Right hindlimb (tissue), 1 donor: ENCODE measurements around the gene SLC26A9.
A peak's percentile ranks its signal among the peaks of the same experiment; 100 is the strongest.

Experiments
- DNase-seq: peaks from one replicate; pipeline ENCODE4 v3.0.0-alpha.2; 2018

SLC26A9 gene

DNA sequence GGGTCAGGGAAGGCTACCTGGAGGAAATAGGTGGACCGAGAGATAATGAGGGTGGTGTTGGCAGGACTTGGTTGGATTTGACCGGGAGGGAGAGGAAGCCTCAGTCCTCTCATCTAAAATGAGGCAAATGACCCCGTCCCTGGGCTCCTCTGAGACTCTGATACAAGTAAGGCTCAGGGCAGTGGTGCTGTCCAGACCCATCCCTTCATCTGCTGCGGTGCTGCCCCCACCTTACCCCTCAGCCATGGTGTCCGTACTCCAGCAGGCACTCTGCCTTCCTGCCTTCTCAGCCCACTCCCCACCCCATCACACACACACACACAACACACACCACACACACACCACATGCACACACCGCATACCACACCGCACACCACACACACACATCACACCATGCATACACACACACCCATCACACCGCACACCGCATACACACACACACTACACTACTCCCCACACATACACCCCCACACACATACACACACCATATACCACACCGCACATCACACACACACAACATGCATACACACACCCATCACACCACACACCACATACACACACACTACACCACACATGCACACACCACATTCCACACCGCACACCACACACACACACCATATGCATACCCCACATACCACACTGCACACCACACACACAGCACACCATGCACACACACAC, 29.4 kb upstream of the SLC26A9 start:
- DNase-seq: no peak

GRCh38 chr1:205972081-205972480, 28.8 kb upstream of the SLC26A9 start:
- no peak for DNase-seq

GRCh38 chr1:205971082-205971481, 27.8 kb upstream of the SLC26A9 start:
- DNase-seq: no peak

DNA sequence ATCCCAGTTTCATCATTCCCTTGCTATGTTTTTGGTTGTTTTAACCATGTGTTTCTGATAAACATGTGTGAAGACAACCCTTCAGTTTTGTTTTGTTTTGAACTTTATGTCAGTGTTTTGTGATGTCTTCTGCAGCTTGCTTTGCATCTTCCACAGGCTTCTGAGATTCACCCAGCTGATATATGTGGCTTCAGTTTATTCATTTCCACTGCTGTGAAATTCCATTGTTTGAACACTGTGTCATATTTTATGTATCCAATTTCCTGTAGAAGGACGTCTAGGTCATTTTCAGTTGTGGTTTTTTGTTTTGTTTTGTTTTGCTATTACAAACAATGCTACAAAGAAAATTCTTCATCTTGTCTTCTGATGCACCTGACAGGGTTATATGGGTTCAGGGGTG, 27.2 kb upstream of the SLC26A9 start:
- DNase-seq: no peak

DNA sequence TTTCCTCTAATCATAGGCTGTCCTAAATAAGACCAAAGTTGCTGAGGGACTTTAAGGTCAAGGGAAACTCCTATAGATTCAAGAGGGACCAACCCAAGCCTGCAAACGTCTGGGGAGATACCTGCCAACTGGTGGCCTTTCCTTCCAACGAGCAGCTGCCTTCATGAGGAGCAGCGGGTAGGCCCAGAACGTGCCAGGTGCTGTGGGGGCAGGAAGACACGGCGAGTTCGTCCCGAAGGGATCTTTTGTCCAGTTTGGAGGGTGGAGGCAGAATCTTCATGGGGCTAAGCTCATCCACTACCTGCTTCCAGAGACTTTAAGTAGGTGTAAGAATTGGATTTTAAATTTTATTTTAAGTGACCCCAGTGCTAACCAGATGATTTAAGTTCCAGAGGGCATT, 26.0 kb upstream of the SLC26A9 start:
- DNase-seq: no peak

DNA sequence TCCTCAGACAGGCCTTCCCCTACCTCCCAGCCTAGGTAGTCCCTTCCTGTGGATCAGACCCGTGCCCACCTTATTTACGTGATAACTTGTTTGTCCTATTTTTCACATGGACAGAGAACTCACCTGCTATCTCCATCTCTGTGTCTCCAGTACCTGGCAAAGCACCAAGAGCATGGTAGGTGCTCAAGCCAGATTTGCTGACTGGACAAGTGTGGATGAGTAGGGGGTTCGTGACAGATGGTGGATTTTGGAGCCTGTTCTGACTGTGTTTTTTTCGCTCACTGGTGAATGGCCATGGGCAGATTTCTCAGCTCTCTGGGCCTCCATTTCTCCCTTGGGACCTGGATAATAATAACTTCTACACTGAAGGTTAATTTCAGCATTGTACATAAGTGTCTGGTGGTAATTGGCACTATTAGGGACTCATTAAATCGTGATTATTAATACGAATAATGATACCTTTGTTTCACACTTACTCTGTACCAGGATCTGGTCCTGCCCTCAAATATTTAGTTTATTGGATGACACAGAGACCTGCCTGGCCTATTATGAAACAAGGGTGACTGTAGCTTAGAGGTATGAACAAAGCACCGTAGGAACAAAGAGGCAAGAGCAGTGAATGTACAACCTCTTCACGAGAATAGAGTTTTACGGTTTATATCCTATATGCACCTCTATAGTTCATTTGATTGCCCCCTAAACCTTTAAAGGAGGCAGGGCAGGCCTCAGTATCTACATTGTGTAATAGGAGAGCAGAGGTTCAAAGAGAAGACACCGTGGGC, 24.5 kb upstream of the SLC26A9 start:
- no peak for DNase-seq

- DNase-seq: no peak
These were observed 22.0 kb upstream of the SLC26A9 start for GRCh38 chr1:205965036-205965884.

DNA sequence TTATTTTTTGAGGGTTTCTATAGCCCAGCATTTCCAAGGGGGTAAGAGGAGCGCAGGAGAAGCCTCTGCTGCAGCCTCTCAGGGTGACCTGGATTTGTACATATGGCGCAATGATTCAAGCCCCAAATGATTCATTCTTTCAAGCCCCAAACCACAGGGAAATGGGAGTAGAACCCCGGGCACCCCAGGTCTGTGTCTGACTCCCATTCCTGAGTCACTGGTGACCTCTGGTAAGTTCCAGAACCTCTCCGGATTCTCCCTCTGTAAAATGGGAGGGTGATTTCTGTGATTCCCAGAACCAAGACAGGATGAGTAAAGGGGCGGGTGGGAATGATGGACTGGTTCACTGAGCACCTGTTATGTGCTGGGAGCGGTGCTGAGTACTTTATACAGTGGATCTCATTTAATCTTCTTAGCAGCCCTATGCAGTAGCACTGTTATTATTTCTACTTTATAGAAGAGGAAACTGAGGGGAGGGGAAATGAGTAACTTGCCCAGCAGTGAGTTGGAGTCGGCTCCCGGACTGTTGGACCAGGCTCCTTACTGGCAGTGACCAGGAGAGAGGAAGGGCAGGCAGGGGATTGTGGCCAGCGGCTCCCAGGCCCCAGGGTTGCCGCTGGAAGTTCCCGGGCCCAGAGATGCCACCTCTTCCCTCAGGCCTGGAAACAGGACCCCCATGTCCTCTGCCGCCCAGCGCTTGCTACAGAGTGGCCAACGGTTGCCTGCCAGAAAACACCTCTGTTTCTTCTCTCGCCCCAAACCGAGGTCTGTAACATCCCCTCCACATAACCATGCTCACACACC, 20.3 kb upstream of the SLC26A9 start:
- no peak for DNase-seq

- DNase-seq: no peak
These were observed 19.6 kb upstream of the SLC26A9 start for GRCh38 chr1:205962821-205963221.

GRCh38 chr1:205961991-205962820, 18.9 kb upstream of the SLC26A9 start:
- DNase-seq: no peak

GRCh38 chr1:205961405-205961804, 18.1 kb upstream of the SLC26A9 start:
- peak; percentile 35 for DNase-seq

- DNase-seq: no peak
These were observed 16.5 kb upstream of the SLC26A9 start for GRCh38 chr1:205959789-205960188.

DNA sequence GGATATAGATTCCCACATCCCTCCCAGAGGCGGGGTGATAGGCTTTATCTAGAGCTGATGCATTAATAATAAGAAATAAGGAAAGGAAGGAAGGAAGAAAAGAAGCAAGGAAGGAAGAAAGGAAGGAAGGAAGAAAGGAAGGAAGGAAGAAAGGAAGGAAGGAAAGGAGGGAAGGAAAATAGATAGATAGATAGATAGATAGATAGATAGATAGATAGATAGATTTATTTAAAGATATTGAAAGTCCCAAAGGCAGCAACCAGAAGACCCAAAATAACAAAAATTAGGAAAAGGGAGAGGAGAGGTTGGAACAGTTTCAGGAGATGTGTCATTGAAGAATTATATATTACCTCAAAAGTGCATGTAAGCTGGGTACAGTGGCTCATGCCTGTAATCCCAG, 12.2 kb upstream of the SLC26A9 start:
- no peak for DNase-seq

DNA sequence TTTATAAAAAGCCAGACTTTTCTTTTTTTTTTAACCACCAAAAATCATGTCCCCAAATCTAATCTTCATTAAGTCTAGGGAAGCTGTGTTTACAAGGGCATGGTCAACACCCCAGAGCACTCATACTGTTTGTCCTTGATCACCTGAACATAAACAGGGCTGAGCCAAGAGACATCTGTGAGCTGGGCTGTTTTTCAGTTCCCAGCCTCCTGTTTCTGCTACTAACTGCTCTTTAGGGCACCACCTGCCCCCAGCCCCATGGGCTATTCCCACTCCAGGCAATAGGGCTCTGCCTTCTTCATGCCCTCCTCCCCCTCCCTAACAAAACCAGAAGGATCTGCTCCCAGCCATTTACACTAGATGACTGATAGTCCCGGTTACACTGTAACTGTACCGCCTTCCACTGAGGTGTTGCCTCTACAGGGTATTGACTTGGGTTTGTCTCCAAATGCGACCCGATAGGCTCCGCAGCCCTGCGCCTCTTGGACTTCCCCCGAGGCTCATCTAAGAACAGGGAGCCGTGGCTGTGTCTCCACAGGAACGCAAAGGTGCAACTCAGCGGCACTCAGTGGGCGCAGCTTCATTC, 11.7 kb upstream of the SLC26A9 start:
- DNase-seq: no peak

GRCh38 chr1:205951746-205952145, 8.5 kb upstream of the SLC26A9 start:
- no peak for DNase-seq

GRCh38 chr1:205950826-205951549, 7.7 kb upstream of the SLC26A9 start:
- no peak for DNase-seq

DNA sequence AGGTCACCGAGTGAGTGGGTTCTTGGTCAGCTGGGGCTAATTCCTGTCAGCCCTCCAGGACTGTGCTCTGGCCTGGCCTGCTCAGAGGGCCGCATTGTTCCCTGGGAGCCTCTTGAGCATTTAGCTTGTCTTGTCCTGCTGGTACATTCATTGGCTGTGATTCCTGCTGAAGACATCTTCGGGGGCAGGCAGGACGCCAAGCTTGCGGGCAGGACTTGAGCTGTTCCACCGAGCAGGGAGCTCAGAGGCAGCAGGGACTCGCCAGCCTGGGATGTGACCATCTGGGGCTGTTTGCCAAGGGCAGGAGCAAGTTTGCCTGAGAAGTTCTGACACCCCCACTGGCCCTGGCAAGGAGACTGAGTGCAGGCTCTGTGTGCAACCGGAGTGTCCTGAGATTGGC, 7.0 kb upstream of the SLC26A9 start:
- no peak for DNase-seq

DNA sequence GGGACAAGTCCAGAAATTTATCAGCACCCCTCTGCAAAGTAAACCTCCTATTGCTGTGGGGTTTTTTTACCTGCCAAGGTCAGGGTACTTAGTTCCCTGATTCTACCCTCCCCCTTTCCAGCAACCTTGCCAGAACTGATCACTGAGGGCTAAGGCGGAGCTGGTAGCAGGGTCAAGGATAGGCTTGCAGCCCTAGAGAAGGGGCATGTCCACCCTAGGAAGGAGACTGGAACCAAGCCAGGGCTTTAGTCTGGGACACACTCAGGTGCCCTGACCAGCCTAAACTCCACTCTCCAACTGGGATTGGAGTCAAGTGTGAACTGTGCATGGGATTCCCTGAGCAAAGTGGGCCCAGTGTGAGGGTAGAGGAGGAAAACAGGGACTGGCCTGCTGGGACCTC, 6.5 kb upstream of the SLC26A9 start:
- DNase-seq: no peak

DNA sequence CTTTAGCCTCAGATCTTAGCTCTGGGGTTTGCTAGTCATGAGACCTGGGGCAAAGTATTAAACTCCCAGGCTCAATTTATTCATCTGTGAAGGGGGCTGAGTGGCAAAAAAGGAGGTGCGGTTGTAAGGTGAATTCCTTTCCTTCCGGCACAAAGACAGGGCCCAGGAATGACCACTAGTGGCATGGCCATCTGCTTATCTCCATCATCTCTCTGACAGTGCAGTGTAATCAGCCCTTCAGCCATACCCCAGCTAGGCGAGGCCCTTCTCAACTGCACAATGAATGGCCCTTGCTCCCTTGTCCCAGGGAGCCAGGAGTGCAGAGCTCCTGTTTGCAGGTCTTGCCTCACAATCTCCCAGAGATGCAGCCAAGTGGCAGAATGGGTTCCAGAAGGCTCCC, 5.6 kb upstream of the SLC26A9 start:
- DNase-seq: no peak

GRCh38 chr1:205948039-205948438, 4.8 kb upstream of the SLC26A9 start:
- no peak for DNase-seq

GRCh38 chr1:205947024-205947423, 3.8 kb upstream of the SLC26A9 start:
- no peak for DNase-seq
